DMS114 treated with DMSO at 0.1 percent for 48 hours (cell line): Measurements from ENCODE around the gene SLC9A9.

Experiments used
- DNase-seq: peaks from one replicate; lab custom pipeline; 2025; ENCODE audit not compliant: unreplicated experiment; lab: John Stamatoyannopoulos, UW

Gene SLC9A9

DNA sequence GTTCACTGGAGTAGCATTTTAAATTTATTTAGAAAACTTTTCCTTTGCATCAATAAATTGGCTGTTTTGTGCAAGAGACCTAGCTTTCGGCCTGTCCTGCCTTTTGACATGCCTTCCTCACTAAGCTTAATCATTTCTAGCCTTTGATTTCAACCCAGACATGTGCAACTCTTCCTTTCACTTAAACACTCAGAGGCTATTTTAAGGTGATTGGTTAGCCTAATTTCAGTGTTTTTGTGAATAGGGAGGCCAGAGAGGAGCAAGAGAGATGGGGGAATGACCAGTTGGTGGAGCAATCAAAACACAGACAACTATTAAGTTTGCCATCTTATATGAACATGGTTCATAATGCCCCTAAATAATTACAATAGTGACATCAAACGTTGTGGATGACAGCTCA is 333.4 kb downstream of the SLC9A9 start:
- DNase-seq: no peak

DNA sequence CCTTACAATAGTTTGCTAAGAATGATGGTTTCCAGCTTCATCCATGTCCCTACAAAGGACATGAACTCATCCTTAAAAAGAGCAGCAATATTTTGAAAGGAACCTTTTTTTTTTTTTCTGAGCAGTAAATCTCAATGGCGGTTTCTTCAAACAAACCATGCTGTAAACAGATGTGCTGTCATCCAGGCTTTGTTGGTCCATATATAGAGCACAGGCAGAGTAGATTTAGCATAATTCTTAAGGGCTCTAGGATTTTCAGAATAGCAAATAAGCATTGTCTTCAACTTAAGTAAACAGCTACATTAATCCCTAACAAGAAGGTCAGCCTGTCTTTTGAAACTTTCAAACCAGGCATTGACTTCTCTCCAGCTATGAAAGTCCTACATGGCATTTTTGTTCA is 334.2 kb downstream of the SLC9A9 start:
- no peak for DNase-seq

DNA sequence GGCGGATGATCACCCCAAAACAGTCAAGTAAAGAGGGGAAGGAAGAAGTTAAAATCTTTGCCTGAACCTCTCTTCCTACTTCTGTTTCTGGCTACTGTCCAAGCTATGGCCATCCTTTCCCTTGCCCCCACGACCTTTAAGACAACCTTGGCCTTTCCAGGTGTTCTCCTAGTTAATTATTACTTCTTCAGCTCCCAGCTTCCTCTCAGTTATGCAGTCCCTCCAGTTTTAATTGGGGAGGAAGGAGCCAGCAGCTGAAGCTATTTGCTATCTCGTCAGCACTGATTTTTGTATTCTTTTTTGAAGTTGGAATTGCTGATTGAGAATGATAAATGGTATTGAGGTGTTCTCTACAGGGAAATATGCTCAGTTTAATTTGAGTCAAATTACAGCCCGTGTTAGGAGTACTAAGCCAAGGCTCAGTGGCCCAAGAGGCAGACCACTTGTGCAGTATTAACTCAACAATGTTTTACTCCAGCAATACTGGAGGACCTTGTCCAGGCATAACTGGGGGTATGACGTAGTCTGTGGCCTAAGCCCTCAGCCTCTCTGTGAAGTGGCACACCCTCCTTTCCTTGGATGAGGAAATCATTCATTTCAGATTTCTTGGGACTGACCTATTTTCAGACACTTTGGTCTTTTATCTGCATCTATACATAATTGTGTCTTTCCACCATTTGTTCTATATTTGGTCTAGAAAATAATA is 336.9 kb downstream of the SLC9A9 start:
- no peak for DNase-seq

DNA sequence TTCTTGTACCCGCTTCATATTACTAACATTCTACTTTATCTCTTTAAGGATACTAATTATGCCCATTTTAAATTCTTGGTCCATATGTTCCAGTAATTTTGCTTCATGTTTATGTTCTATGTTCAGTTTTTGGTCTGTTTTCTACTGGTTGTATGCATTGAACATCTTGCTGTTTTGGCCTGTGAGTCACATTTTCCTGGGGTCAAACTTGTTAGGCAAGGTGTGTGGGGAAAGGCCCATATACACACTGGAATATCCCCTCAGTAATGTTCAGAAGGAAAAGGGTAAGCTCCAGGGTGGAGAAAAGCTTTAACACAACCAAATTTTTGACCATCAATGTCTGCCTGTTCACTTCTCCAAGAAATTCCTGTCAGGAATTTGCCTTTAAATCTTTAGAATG is 337.7 kb downstream of the SLC9A9 start:
- no peak for DNase-seq

DNA sequence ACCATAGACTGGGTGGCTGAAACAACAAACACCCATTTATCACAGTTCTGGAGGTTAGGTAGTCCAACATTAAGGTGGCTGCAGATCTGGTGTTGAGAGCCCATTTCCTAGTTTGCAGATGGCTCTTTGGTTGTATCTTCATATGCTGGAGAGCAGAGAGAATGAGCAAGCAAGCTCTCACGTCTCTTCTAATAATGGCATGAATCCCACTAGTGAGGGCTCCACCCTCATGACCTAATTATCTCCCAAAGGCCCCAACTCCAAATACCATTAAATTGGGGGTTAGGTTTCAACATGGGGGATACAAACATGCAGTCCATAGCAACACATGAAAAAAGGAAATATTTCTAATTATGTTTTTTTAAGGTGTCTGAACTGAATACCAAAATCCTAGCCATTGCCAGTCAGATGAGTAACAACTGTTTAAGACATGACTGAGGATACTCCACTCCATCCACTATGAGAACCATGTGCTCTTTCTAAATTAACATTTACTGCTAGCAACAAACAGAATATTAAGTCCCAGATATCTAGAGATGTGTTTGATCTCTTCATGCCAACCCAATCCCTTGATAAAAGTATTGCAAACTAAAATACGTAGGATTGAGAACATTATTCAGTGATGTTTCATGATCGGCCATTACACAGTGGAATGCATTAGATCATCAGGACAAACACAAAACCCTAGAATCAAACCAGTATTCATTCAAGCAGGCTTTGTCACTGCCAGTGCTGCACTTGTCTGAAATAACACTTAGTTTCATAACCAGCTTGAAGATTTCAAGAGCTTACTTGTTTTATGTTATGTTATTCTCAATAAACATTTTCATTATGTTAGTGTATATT is 340.3 kb downstream of the SLC9A9 start:
- no peak for DNase-seq

DNA sequence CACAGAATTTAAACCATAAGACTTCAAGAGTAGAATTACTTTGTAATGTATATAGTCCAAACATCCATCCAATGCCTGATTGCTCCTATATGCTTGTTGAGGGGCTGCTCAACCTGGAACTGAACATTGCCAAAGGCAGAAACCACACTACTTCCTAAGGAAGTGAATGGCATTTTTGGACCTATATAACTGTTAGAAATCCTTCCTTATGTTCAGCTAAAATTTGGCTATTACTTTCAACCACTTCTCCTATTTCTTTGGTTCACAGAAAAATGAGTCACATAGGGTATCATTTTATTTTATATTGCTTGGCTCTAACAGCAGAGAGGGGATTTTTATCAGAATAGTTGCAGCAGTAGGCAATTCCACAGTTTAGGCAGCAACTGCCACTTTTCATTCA is 342.1 kb downstream of the SLC9A9 start:
- no peak for DNase-seq

DNA sequence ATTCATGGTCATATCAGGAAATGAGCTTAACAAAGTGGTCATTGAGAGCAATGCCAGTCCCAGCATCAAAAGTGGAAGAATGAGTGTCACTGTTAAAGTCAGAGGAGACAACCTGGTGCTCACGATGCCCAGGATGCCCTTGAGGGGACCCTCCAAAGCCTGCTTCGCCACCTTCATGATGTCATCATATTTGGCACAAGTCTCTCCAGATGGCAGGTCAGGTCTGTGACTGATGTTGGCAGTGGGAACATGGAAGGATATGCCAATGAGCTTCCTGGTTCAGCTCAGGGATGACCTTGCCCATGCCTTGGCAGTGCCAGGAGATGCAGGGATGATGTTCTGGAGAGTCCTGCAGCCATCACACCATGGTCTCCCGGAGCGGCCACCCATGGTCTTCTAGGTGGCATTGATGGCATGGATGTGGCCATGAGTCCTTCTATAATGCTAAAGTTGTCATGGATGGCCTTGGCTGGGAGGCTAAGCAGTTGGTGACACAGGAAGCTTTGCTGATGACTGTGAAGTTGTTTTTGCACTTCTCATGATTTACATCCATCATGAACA is 344.9 kb downstream of the SLC9A9 start:
- no peak for DNase-seq

DNA sequence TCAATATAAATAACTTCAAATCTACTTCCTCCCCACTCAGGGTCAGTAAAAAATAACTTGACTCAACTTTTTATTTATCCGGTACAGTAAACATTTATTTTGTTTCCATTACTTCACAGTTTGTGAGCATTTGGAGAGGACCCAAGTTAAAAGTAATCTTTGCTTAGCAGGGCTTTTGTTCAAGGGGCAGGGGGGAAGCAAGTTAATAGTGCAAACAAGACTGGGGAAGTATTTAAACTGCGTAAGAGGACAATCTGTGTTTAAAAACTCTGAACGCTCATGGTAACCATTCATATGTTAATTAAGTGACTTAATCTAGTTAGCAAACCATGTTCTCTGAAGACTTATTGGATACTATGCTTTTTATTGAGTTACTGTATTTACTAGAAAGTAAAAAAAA is 346.2 kb downstream of the SLC9A9 start:
- no peak for DNase-seq

DNA sequence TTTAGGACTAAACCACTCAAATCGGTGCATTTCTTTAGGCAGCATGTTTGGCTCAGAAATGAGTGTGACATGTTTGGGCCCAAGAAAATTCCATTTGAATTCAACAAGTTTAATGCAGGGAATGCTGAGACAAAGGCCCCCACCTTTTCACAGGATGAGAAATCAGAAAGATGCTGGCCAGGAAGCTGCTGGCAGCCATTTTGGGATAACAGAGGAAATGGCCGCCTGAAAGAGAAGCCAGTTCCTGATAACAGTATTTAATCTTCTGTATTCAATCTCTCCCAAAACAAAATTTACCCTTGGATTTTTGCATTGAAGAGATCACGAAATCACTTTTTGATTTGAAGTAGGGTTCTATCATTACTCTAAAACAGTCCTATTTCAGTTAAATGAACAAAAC is 350.9 kb downstream of the SLC9A9 start:
- DNase-seq: no peak

DNA sequence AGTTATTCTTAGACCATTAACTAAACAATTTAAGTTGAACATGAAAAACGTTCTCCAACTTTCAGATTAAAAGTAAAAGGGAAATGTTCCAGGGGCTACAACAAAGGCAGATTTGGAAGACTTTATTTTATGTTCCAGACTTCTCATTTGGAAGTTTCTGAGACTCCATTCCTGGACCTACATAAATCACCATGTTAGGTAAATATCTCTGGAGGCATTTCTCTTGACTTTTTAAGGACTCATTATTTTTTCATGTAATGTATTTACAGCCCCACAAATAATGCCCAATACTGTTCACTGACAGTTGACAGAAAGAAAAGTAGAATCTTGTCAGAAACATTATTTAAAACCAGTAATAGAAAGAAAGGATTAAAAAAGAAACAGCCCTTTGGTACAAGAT is 352.1 kb downstream of the SLC9A9 start:
- DNase-seq: no peak

DNA sequence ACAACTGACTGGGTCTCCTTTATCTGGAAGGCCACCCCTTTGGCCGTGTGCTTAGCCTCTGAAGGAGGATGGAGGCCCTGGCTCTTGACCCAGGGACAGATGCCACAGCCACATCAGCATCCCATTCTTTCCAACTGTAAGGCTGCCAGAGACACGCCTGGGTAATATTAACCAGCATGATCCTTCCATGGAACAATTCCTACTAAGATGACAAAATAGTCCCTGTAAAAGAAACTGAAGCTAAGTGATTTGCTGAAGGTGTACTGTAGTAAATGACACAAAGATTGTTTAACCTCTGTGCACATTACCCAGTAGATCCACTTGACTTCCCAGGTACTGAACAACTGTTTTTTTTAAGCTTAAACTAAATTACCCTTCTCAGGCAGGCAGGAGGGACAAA is 352.7 kb downstream of the SLC9A9 start:
- DNase-seq: no peak

DNA sequence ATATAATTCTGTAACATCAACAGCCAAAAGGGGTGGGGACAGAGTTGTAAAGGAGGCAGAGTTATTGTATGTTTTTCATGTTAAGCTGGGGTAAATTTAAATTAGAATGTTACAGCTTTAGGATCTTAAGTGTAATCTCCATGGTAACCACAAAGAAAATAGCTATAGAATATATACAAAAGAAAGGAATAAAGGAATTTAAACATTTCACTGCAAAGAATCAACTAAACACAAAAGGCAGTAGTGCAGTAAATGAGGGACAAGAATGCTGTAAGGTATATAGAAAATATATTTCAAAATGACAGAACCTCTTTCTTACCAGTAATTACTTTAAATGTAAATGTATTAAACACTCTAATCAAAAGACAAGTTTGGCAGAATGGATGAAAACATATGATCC is 361.7 kb downstream of the SLC9A9 start:
- no peak for DNase-seq

DNA sequence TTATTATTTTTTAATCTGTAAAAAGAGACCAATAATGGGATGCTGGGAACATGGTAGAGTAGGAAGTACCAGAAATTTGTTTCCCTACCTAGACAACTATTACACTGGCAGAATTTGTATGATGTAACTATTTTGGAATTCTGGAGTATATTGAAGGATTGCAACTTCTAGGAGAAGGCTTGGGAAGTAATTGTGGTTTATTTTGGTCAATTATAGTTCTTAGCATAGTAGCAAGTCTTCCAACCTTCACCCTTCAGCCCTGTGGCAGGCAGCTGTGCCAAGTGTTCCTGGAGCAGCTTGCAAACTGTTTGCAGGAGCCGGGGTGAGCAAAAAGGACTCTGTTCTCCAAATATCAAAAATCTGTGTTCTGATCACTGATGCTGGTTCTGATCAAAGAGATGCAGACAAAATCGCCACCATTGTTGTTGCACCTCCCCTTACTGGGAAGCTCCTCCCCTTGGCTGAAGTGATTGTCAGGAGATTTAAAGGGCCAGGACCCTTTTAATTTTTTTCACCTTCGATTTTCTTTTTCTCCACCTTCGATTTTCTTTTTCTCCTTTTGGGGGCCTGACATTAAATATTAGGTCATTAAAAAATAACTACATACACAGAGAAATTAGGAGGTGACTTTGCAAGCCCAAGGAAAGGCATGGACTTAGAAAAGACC is 363.3 kb downstream of the SLC9A9 start:
- DNase-seq: no peak

DNA sequence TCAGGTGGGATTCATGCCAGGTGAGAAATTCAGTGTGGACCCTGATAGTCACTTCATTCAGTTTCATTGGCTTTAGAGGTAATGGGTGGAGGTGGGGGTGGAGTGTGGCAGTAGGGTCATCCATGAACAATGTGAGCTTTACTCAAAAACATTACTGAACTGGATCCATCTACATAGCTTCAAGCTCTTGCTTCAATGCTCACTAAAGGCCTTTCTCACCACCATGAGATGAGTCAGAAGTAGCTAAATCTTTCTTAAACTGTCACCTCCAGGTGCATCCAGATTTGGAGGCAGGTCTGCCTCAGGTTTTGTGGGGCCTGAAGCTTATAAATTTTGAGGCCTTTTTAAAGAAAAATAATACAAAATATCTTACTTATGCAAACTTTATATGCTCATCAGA is 365.1 kb downstream of the SLC9A9 start:
- DNase-seq: no peak

DNA sequence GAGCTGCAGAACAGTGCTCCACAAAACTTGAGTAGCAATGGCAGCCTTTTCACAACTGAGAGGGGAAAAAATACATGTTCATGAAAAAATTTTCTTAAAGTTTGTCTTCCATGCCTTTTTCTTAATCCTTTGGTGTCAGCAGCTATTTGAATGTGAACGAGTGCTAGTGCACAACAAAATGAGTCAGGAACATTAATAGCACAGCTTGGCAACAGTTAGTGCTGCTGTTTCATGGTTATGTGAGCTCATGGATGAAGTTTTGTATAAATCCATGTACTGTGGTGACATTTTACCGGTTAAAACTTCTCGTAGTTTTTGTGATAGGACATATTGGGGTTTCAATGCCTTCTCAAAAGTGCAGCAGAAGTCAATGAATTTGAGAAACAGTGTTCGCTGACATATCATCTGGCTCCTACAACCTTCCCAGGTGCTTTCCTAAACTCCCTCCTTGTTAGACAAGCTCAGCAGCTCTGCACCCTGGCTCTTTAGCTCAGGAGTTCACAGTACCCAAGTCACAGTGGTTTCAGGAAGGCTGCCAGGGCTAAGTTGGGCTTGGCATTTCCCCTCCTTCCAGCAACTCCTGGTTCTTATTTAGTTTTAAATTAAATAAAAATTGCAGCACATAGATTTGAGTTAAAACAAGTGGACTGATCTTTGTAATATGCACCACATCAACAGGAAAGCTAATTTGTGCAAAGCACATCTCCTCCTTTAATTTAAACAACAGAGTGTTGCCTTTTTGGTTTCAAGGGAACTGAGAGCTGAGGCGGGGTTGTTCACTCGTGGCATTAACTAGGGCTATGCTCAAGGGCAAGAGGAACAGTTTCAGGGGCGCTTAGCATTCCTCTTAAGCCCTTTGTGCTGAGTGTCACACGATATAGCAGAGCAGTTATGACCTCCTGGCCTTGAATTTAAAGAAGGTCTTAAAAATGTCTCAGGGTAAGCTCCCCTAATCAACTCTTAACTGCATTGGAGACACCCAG is 365.9 kb downstream of the SLC9A9 start:
- no peak for DNase-seq

DNA sequence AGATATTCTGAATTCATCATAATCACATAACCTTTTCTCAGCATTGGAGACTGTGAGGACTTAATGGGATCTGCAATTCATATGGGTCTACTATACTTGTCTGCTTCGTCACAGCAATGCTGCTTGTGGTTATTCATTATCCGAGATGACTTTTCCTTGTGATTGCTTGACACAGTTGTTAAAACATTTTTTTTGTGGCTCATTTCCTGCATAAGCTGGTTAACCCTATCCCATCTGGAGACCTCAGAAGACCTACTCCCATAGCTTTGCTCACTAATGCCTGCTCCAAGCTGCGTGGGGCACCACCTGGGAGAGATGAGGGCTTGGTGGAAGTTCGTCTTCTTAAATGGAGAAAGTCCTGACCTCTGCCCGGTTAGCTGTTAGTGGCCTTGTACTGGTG is 367.9 kb downstream of the SLC9A9 start:
- DNase-seq: no peak

DNA sequence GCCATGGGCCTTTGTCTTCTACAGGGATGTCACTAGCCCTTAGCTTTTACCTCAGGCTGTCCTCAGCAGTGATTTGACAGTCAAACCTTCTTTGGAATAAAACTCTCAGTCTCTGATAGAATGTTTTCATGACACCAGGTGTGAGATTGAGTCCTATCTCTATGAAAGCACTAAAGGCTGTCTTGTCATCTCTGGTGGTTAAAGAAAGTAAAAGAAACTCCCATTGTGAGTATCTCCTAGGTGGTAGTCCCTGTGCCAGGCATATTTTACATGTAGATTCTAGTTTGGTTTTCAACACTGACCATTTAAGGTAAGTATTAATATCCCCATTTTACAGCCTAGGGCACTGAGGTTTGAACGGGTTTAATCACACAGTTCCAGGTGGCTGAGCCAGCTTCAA is 368.5 kb downstream of the SLC9A9 start:
- DNase-seq: no peak

DNA sequence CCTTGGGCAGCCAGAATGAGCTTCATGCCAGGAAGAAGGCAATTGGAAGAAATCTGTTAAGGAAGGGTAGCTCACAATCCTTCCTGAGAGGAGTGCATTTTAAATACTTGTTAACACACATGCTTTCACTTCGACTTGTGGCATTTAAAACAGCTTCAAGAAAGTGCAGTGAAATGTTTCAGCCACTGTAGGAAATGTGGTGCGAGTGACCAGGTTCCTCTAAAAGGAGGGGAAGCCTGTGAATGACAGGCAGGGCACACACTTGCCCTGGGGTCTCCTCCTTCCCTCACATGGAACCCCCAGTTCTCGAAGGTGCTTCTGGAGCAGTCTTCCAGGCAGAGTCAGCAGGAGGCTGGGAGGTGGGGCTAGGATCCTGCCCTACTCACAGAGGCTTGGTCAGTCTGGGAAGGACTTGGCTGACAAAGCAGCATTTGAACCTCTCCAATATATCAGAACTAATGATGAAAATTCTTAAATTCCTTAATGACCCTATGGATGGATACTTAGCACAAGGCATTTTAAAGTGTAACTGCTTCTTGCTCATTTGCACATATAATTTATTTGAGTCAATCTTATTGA is 370.1 kb downstream of the SLC9A9 start:
- no peak for DNase-seq

DNA sequence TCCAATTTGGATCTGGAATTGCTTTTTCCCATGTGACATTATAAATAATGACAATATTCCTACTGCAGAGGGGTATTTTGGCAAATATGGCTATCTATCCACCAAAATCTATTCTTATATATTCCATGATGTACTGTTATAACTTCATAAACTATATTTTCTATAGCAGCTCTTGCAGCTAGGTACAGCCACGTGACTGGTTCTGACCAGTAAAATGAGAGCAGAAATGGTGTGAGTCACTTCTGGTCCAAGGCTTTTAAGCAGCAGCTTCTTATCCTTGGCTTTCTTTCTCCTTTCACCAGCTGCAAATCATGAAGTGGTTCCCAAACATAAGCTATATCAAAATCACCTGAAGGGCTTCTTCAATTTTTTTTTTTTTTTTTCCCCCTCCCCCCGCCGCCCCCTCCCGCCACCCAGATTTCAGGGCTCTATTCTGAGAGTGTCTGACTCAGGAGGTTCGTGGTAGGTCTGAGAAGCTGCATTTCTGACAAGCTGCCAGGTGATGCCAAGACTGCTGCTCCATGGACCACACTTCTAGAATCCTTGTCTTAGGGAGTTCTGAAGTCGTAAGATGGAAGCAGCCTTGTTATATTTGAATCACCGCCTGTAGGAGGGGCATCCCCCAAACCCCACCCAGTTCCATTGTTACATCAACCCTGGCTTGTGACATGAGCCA is 371.2 kb downstream of the SLC9A9 start:
- DNase-seq: no peak

DNA sequence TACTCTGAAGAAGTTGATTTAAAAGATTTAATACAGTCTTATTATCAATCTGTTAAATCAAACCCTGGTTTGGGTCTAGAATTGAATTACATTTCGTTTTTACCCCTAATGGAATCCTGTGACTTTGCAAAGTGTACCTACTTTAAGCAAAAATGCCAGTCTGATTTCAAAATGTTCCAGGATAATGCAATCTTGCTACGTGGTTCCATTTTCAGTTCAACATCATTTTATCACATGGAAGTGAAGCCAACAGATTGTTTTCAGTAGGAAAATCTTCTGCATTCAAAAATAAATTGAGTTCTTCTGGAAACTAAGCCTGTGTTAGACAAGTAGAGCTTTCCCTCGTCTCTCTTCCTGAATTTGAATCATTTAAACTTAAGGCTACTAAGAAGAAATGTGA is 372.3 kb downstream of the SLC9A9 start:
- DNase-seq: no peak
